ENCODE data around the gene SEC22A. TPM values are rescaled to one million over a fixed set of nuclear protein-coding genes. Genes with fewer than 3 reads are reported as not detected.

SEC22A gene
- polyA plus RNA-seq, 1 experiment: 16.8 TPM

DNA sequence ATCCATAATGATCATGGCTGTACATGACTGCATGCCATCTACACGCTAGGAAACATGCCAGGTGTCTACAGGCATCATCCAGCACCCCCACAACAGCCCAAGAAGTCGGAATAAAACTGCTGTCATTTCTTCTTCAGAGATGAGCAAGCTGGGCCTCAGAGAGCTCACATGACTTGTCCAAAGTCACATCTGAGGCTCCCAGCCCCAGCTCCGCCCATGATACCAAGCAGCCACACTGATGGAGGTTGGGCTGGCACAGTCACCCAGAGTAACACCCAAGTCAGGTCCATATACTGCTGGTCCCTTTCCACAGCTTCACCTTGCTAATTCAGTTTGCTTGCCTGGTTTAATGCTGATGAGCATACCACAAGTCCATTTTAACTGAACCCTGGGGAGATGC is 116.6 kb downstream of the SEC22A start:
- no peak for DNase-seq (ENCODE audit: low read depth)
- POLR2A ChIA-PET: no interaction called here
- TF ChIP-seq, protein P1, sequence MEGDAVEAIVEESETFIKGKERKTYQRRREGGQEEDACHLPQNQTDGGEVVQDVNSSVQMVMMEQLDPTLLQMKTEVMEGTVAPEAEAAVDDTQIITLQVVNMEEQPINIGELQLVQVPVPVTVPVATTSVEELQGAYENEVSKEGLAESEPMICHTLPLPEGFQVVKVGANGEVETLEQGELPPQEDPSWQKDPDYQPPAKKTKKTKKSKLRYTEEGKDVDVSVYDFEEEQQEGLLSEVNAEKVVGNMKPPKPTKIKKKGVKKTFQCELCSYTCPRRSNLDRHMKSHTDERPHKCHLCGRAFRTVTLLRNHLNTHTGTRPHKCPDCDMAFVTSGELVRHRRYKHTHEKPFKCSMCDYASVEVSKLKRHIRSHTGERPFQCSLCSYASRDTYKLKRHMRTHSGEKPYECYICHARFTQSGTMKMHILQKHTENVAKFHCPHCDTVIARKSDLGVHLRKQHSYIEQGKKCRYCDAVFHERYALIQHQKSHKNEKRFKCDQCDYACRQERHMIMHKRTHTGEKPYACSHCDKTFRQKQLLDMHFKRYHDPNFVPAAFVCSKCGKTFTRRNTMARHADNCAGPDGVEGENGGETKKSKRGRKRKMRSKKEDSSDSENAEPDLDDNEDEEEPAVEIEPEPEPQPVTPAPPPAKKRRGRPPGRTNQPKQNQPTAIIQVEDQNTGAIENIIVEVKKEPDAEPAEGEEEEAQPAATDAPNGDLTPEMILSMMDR (IDR thresholded peaks at IDR 0.05; ENCODE audit: insufficient read depth, low read depth, low read length): no peak
- Histone ChIP-seq H3K27me3 (ENCODE audit: control insufficient read depth, insufficient read depth, low read length) (peaks cover 42% of the 10 kb centered on the region), H3K4me3 (ENCODE audit: low read depth, low read length) (no peak overlapping the region), H3K36me3 (ENCODE audit: control insufficient read depth, insufficient read depth, low read length) (no peaks in the 10 kb centered on the region)
- CTCF ChIA-PET: interaction anchor here (0.8 to 2.7 kb wide), 3 partner anchors 10 to 240 kb away, joined by 3 to 17 read pairs (median 3); no protein-coding TSS in a partner anchor

DNA sequence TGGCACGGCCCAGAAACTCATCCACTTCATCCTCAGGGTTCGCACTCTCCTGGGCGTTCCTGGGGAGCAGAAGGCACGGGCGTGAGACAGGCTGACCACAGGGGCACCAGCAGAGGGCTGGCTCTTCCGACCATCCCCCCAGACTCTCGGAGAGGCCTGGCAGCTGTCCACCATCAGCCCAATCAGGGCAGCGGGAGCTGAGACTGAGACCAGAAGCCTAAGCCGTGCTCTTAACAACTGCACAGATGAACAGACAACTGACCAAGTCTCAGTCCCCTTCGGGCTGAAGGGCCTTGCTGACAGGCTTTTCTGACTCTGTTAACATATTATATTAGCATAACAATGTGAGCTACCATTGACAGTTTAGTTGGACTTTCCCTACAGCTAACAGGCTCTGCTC is 118.0 kb downstream of the SEC22A start:
- no peak overlapping the region for H3K4me3 ChIP-seq (ENCODE audit: low read depth, low read length)
- ChIA-PET CTCF (interaction anchor here (0.8 to 3.7 kb wide), 3 partner anchors 9 to 239 kb away, joined by 3 to 17 read pairs (median 14); no protein-coding TSS in a partner anchor), POLR2A (no interaction called here)
- H3K36me3 ChIP-seq (ENCODE audit: control insufficient read depth, insufficient read depth, low read length): no peaks in the 10 kb centered on the region
- TF ChIP-seq, protein P1 (IDR thresholded peaks at IDR 0.05; ENCODE audit: insufficient read depth, low read depth, low read length): no peak
- no peak for DNase-seq (ENCODE audit: low read depth)
- H3K27me3 ChIP-seq (ENCODE audit: control insufficient read depth, insufficient read depth, low read length): peaks cover 32% of the 10 kb centered on the region

DNA sequence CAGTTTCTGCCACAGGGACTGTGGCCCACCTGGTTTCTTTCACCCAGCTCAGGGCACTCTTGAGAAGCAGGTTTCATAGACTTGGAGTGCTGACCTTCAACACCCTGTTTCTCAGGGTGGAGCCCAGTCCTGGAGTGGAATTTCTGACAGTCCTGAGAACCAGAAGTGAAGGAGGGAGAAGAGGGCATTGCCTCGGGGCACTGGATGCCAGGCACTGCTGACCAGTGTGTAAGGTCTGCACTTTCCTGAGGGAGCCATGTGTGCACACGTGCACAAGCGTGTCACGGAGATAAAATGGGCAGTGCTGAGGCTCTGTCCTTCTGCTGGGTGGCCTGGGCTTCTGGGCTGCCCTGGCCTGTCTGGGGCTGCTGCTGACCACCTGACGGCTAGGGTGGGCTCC is 118.5 kb downstream of the SEC22A start:
- peaks cover 31% of the 10 kb centered on the region for H3K27me3 ChIP-seq (ENCODE audit: control insufficient read depth, insufficient read depth, low read length)
- POLR2A ChIA-PET: no interaction called here
- no peak for DNase-seq (ENCODE audit: low read depth)
- no peaks in the 10 kb centered on the region for H3K36me3 ChIP-seq (ENCODE audit: control insufficient read depth, insufficient read depth, low read length)
- no peak overlapping the region for H3K4me3 ChIP-seq (ENCODE audit: low read depth, low read length)
- CTCF ChIA-PET: interaction anchor here (0.5 to 3.7 kb wide), 7 partner anchors 8 to 598 kb away, joined by 3 to 26 read pairs (median 3); no protein-coding TSS in a partner anchor
- TF ChIP-seq, protein P1 (IDR thresholded peaks at IDR 0.05; ENCODE audit: insufficient read depth, low read depth, low read length): no peak

DNA sequence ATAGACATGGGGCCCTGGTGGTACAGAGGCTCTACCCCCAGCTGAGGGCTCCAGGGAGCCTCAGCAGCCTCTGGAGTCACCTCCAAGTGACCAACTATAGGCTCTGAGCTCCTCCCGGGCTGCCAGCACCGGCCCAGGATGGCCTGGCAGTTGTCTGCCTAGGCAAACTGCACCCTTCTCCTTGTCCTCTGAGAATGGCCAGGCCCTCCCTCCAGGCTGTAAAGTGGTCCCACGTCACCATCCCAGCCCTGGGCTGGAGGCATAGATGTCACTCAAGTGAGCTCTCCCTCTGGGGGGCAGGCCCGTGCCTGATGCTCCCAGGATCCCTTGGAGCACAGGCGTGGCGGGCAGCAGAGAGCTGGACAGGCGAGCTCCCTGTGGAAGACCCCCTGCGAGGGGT is 120.1 kb downstream of the SEC22A start:
- CTCF ChIA-PET: interaction anchor here (3.6 to 3.7 kb wide), 2 partner anchors 168 to 237 kb away, joined by 14 to 26 read pairs; no protein-coding TSS in a partner anchor
- POLR2A ChIA-PET: no interaction called here
- Histone ChIP-seq H3K4me3 (ENCODE audit: low read depth, low read length) (no peak overlapping the region), H3K36me3 (ENCODE audit: control insufficient read depth, insufficient read depth, low read length) (no peaks in the 10 kb centered on the region), H3K27me3 (ENCODE audit: control insufficient read depth, insufficient read depth, low read length) (peaks cover 34% of the 10 kb centered on the region)
- DNase-seq (ENCODE audit: low read depth): no peak
- TF ChIP-seq, protein P1 (IDR thresholded peaks at IDR 0.05; ENCODE audit: insufficient read depth, low read depth, low read length): no peak

DNA sequence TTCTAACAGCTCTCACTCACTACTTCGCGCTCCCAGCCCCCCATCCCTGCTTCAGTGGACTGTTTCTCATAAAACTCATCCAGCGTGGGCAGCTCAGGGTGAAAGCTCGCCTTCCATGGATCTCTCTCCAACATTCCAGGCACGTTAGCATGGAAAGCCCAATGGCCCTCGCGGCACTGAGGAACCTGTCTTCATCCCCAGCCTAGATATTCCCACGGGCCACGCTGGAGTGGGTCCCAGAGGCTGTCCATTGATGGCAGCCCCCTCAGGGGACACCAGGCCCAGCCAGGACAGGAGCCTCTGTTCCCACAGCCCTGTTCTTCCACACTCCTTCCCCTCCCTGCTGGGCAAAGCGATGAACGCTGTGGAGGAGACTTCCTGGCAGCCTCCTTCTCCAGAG is 121.1 kb downstream of the SEC22A start:
- ChIA-PET CTCF (interaction anchor here (1.5 to 3.7 kb wide), 4 partner anchors 9 to 236 kb away, joined by 4 to 26 read pairs (median 10); no protein-coding TSS in a partner anchor), POLR2A (no interaction called here)
- no peak for DNase-seq (ENCODE audit: low read depth)
- Histone ChIP-seq H3K36me3 (ENCODE audit: control insufficient read depth, insufficient read depth, low read length) (no peaks in the 10 kb centered on the region), H3K4me3 (ENCODE audit: low read depth, low read length) (no peak overlapping the region), H3K27me3 (ENCODE audit: control insufficient read depth, insufficient read depth, low read length) (peaks cover 30% of the 10 kb centered on the region)
- TF ChIP-seq, protein P1 (IDR thresholded peaks at IDR 0.05; ENCODE audit: insufficient read depth, low read depth, low read length): no peak

Other genes starting within 250 kb of the SEC22A start
- gene SEMA5B, start 174.2 kb upstream of the SEC22A start, polyA plus RNA-seq (2011; rRNA removed): not detected in 2 replicates
- gene PDIA5, start 134.9 kb upstream of the SEC22A start, polyA plus RNA-seq (2011; rRNA removed): 47.3 and 53.5 TPM in 2 replicates
- 0.21 and 0.23 TPM in 2 replicates for gene ADCY5, start 247.1 kb downstream of the SEC22A start, polyA plus RNA-seq (2011; rRNA removed)

Measured in BJ (cell line).